SIG-M5 treated with dmso at 0.1 percent for 504 hours (cell line): ENCODE data around the gene SYNPO2.
"Not testable (repeated sequence)": the region's sequence is repeated elsewhere in the genome, so short reads cannot be mapped to it uniquely, and the experiment has no call there.

Source experiments
- DNase-seq: peaks from one replicate; lab custom pipeline; 2025; ENCODE audit not compliant: unreplicated experiment; lab: John Stamatoyannopoulos, UW

SYNPO2 gene

GRCh38 chr4:118878507-118878906 is 10.1 kb upstream of the SYNPO2 start:
- not testable (repeated sequence) for DNase-seq

GRCh38 chr4:118879409-118879808 is 9.2 kb upstream of the SYNPO2 start:
- no peak for DNase-seq

- DNase-seq = no peak
Observed at GRCh38 chr4:118881512-118882146, 7.0 kb upstream of the SYNPO2 start.

- DNase-seq = peak; percentile 14
Observed at GRCh38 chr4:118883861-118884260, 4.8 kb upstream of the SYNPO2 start.

- no peak for DNase-seq
Observed at GRCh38 chr4:118884716-118885115, 3.9 kb upstream of the SYNPO2 start.

GRCh38 chr4:118889312-118889691 is 648 bp downstream of the SYNPO2 start:
- DNase-seq = peak; percentile 38

- no peak for DNase-seq
Observed at GRCh38 chr4:118894034-118894433, 5.4 kb downstream of the SYNPO2 start.

- DNase-seq = no peak
Observed at GRCh38 chr4:118898221-118898620, 9.6 kb downstream of the SYNPO2 start.

- no peak for DNase-seq
Observed at GRCh38 chr4:118898684-118899138, 10.1 kb downstream of the SYNPO2 start.

- no peak for DNase-seq
Observed at GRCh38 chr4:118904418-118904817, 15.8 kb downstream of the SYNPO2 start.

- peak; percentile 28 for DNase-seq
Observed at GRCh38 chr4:118904935-118905334, 16.3 kb downstream of the SYNPO2 start.

- DNase-seq = peak; percentile 22
Observed at GRCh38 chr4:118905566-118905965, 16.9 kb downstream of the SYNPO2 start.

- no peak for DNase-seq
Observed at GRCh38 chr4:118909173-118909956, 20.7 kb downstream of the SYNPO2 start.

- DNase-seq = no peak
Observed at GRCh38 chr4:118910221-118910620, 21.6 kb downstream of the SYNPO2 start.

- no peak for DNase-seq
Observed at GRCh38 chr4:118911238-118911703, 22.6 kb downstream of the SYNPO2 start.

GRCh38 chr4:118915468-118915867 is 26.8 kb downstream of the SYNPO2 start:
- no peak for DNase-seq

GRCh38 chr4:118916691-118917289 is 28.1 kb downstream of the SYNPO2 start:
- no peak for DNase-seq

GRCh38 chr4:118917582-118917981 is 28.9 kb downstream of the SYNPO2 start:
- no peak for DNase-seq

- no peak for DNase-seq
Observed at GRCh38 chr4:118918388-118918787, 29.7 kb downstream of the SYNPO2 start.

- DNase-seq = no peak
Observed at GRCh38 chr4:118920247-118920646, 31.6 kb downstream of the SYNPO2 start.

GRCh38 chr4:118921786-118922185 is 33.1 kb downstream of the SYNPO2 start:
- no peak for DNase-seq

- DNase-seq = no peak
Observed at GRCh38 chr4:118923891-118924290, 35.2 kb downstream of the SYNPO2 start.
